ENCODE measurements around the gene PHF21B. TPM values are rescaled to one million over a fixed set of nuclear protein-coding genes. Genes with fewer than 3 reads are reported as not detected.
"Not testable (repeated sequence)": the region's sequence is repeated elsewhere in the genome, so short reads cannot be mapped to it uniquely, and the experiment has no call there.

PHF21B gene
- polyA plus RNA-seq, 1 donor (not counting 4 experiments of a cell fraction or from before 2014, with no cell fraction given), result not detected

DNA sequence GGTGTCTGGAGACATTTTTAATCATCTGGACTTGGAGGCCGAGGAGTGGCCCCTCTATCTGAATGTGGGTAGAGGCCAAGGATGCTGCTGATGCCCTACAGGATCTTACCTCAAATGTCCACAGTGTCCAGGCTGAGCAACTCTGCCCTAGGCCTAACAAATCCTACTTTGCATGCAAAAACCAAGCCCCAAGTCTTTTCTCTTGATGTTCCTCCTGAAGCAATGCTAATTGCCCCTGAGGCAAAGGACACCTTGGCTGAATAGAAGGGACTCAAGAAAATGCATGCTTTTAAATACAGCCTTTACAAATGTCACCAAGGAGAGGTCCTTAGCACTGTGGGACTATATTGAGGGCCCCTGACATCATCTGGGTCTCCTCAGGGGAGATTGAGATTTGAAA lies 43.8 kb upstream of the PHF21B start:
- Histone ChIP-seq H3K4me3 (ENCODE audit: control insufficient read depth in 2 of 3, extremely low read depth in 1 of 3, insufficient read depth in 2 of 3, low read depth in 1 of 3, low read length in 3 of 3) (no peak overlapping the region), H3K27ac (ENCODE audit: control insufficient read depth, insufficient read depth, low read length) (no peak overlapping the region), H3K79me2 (ENCODE audit: control insufficient read depth, insufficient read depth, low read length) (no peaks in the 10 kb centered on the region), H3K36me3 (ENCODE audit: control insufficient read depth in 2 of 2, extremely low read depth in 1 of 2, insufficient read depth in 2 of 2, low read length in 2 of 2) (no peaks in the 10 kb centered on the region), H3K9ac (ENCODE audit: control insufficient read depth, extremely low read depth, insufficient read depth, low read length) (no peak overlapping the region), H3K9me3 (ENCODE audit: control insufficient read depth, low read depth, low read length) (no peaks in the 10 kb centered on the region), H4K20me1 (ENCODE audit: control insufficient read depth, extremely low read depth, insufficient read depth, low read length) (no peaks in the 10 kb centered on the region), H3K27me3 (ENCODE audit: control insufficient read depth, extremely low read depth, insufficient read depth, low read length) (peaks cover 15% of the 10 kb centered on the region), H3K9me1 (ENCODE audit: control insufficient read depth, extremely low read depth, insufficient read depth, low read length) (no peaks in the 10 kb centered on the region), H3K4me2 (ENCODE audit: control insufficient read depth, extremely low read depth, insufficient read depth, low read depth, low read length) (no peak overlapping the region), H2AFZ (ENCODE audit: control insufficient read depth, low read length) (no peak overlapping the region), H3K4me1 (ENCODE audit: control insufficient read depth, extremely low read depth, insufficient read depth, low read length) (no peaks in the 10 kb centered on the region)
- FAIRE-seq (no peak), DNase-seq (ENCODE audit: low read depth, low spot score) (no peak)
- dilution Hi-C loops (cut with MboI; ENCODE audit: extremely low pct_ligation_motif_present, low sequenced_read_pairs), result no loop called here
- TF ChIP-seq, protein P1, sequence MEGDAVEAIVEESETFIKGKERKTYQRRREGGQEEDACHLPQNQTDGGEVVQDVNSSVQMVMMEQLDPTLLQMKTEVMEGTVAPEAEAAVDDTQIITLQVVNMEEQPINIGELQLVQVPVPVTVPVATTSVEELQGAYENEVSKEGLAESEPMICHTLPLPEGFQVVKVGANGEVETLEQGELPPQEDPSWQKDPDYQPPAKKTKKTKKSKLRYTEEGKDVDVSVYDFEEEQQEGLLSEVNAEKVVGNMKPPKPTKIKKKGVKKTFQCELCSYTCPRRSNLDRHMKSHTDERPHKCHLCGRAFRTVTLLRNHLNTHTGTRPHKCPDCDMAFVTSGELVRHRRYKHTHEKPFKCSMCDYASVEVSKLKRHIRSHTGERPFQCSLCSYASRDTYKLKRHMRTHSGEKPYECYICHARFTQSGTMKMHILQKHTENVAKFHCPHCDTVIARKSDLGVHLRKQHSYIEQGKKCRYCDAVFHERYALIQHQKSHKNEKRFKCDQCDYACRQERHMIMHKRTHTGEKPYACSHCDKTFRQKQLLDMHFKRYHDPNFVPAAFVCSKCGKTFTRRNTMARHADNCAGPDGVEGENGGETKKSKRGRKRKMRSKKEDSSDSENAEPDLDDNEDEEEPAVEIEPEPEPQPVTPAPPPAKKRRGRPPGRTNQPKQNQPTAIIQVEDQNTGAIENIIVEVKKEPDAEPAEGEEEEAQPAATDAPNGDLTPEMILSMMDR (optimal IDR thresholded peaks at IDR 0.05 in 1 of 3, IDR thresholded peaks at IDR 0.05 in 1 of 3, conservative IDR thresholded peaks at IDR 0.05 in 1 of 3; ENCODE audit: extremely low read depth in 1 of 3, insufficient read depth in 2 of 3, low read length in 3 of 3), result no peak
- no peak for TF ChIP-seq EZH2 (IDR thresholded peaks at IDR 0.05; ENCODE audit: low read length)

DNA sequence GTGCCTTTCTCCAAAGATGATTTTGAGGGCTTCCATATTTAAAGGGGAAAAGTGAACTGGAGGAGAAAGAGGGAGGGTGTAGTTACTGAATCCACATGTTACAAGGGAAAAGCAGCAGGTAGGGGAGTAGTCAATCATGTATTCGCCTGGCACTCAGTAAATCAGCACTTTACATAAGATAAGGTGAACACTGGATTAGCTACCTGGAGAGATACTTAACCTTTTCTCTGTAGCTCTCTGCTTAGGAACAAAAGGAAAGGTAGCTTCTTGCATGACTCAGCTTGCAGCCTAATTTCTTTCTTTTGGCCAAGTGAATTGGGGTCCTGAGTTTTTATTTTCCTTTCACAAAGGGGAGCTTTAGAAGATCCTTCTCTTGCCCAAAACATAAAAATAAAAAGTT lies 43.3 kb upstream of the PHF21B start:
- dilution Hi-C loops (cut with MboI; ENCODE audit: extremely low pct_ligation_motif_present, low sequenced_read_pairs), result no loop called here
- H3K27me3 ChIP-seq (ENCODE audit: control insufficient read depth, extremely low read depth, insufficient read depth, low read length), result peaks cover 15% of the 10 kb centered on the region
- no peak for DNase-seq (ENCODE audit: low read depth, low spot score)

DNA sequence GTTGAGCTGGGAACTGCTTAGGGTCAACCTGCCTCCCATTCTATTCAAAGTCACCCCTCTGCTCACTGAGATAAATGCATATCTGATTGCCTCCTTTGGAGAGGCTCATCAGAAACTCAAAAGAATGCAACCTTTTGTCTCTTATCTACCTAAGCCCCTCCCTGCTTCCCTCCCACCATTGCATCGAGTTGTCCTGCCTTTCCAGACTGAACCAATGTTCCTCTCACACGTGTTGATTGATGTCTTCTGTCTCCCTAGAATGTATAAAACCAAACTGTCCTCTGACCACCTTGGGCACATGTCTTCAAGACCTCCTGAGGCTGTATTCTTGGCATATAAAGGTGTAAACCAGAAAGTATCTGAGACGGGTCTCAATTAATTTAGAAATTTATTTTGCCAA lies 42.9 kb upstream of the PHF21B start:
- H3K4me1 ChIP-seq (ENCODE audit: control insufficient read depth, extremely low read depth, insufficient read depth, low read length); dilution Hi-C loops (cut with MboI; ENCODE audit: extremely low pct_ligation_motif_present, low sequenced_read_pairs); H3K79me2 ChIP-seq (ENCODE audit: control insufficient read depth, insufficient read depth, low read length); DNase-seq (ENCODE audit: low read depth, low spot score); H4K20me1 ChIP-seq (ENCODE audit: control insufficient read depth, extremely low read depth, insufficient read depth, low read length); H2AFZ ChIP-seq (ENCODE audit: control insufficient read depth, low read length); H3K9me1 ChIP-seq (ENCODE audit: control insufficient read depth, extremely low read depth, insufficient read depth, low read length); FAIRE-seq; H3K4me2 ChIP-seq (ENCODE audit: control insufficient read depth, extremely low read depth, insufficient read depth, low read depth, low read length); H3K9me3 ChIP-seq (ENCODE audit: control insufficient read depth, low read depth, low read length); H3K27ac ChIP-seq (ENCODE audit: control insufficient read depth, insufficient read depth, low read length); H3K4me3 ChIP-seq (ENCODE audit: control insufficient read depth in 2 of 3, extremely low read depth in 1 of 3, insufficient read depth in 2 of 3, low read depth in 1 of 3, low read length in 3 of 3); H3K9ac ChIP-seq (ENCODE audit: control insufficient read depth, extremely low read depth, insufficient read depth, low read length); H3K36me3 ChIP-seq (ENCODE audit: control insufficient read depth in 2 of 2, extremely low read depth in 1 of 2, insufficient read depth in 2 of 2, low read length in 2 of 2): not testable (repeated sequence)
- peaks cover 15% of the 10 kb centered on the region for H3K27me3 ChIP-seq (ENCODE audit: control insufficient read depth, extremely low read depth, insufficient read depth, low read length)

More for the DNA sequence above, 43.3 kb upstream of the PHF21B start:
- Histone ChIP-seq H3K4me2 (ENCODE audit: control insufficient read depth, extremely low read depth, insufficient read depth, low read depth, low read length) (no peak overlapping the region), H3K9ac (ENCODE audit: control insufficient read depth, extremely low read depth, insufficient read depth, low read length) (no peak overlapping the region), H3K4me1 (ENCODE audit: control insufficient read depth, extremely low read depth, insufficient read depth, low read length) (no peaks in the 10 kb centered on the region), H2AFZ (ENCODE audit: control insufficient read depth, low read length) (no peak overlapping the region), H3K36me3 (ENCODE audit: control insufficient read depth in 2 of 2, extremely low read depth in 1 of 2, insufficient read depth in 2 of 2, low read length in 2 of 2) (no peaks in the 10 kb centered on the region), H4K20me1 (ENCODE audit: control insufficient read depth, extremely low read depth, insufficient read depth, low read length) (no peaks in the 10 kb centered on the region), H3K79me2 (ENCODE audit: control insufficient read depth, insufficient read depth, low read length) (no peaks in the 10 kb centered on the region), H3K9me1 (ENCODE audit: control insufficient read depth, extremely low read depth, insufficient read depth, low read length) (no peaks in the 10 kb centered on the region), H3K9me3 (ENCODE audit: control insufficient read depth, low read depth, low read length) (no peaks in the 10 kb centered on the region), H3K27ac (ENCODE audit: control insufficient read depth, insufficient read depth, low read length) (no peak overlapping the region), H3K4me3 (ENCODE audit: control insufficient read depth in 2 of 3, extremely low read depth in 1 of 3, insufficient read depth in 2 of 3, low read depth in 1 of 3, low read length in 3 of 3) (no peak overlapping the region)
- no peak for FAIRE-seq
- TF ChIP-seq EZH2 (IDR thresholded peaks at IDR 0.05; ENCODE audit: low read length), result no peak
- TF ChIP-seq, protein P1 (optimal IDR thresholded peaks at IDR 0.05 in 1 of 3, IDR thresholded peaks at IDR 0.05 in 1 of 3, conservative IDR thresholded peaks at IDR 0.05 in 1 of 3; ENCODE audit: extremely low read depth in 1 of 3, insufficient read depth in 2 of 3, low read length in 3 of 3), result no peak

Data from keratinocyte (primary cell).